Liver (tissue), 9 donors: ENCODE results near the gene CD27. TPM values are rescaled to one million over a fixed set of nuclear protein-coding genes. Genes with fewer than 3 reads are reported as not detected.

Source experiments
- DNase-seq: peaks from one replicate; pipeline ENCODE4 v3.0.0-alpha.2; 2017; ENCODE audit warnings: low spot score
- H3K27ac ChIP-seq, 2 donors: one replicate each; pipeline ENCODE4 v1.7.0; 2013; ENCODE audit warnings: inconsistent platforms in 2 of 2, low read length in 2 of 2, control low read depth in 1 of 2, low read depth in 1 of 2, mild to moderate bottlenecking in 1 of 2
- H3K27me3 ChIP-seq, 4 donors: one replicate each; pipeline versions ENCODE4 v1.6.1 to v1.7.0; 2013; ENCODE audit warnings: low read length in 3 of 4, inconsistent platforms in 1 of 4, mild to moderate bottlenecking in 1 of 4, moderate library complexity in 1 of 4; ENCODE audit not compliant: control insufficient read depth in 4 of 4, insufficient read depth in 4 of 4
- H3K36me3 ChIP-seq, 4 donors: one replicate each; pipeline versions ENCODE4 v1.6.1 to v1.7.0; 2013; ENCODE audit warnings: low read length in 3 of 4, mild to moderate bottlenecking in 3 of 4, low read depth in 1 of 4, moderate library complexity in 1 of 4; ENCODE audit not compliant: control insufficient read depth in 4 of 4, insufficient read depth in 3 of 4
- H3K4me1 ChIP-seq, 4 donors: one replicate each; pipeline versions ENCODE4 v1.6.1 to v1.7.0; 2013; ENCODE audit warnings: low read length in 3 of 4, mild to moderate bottlenecking in 3 of 4, moderate library complexity in 1 of 4; ENCODE audit not compliant: control insufficient read depth in 4 of 4, insufficient read depth in 4 of 4
- H3K4me3 ChIP-seq, 3 donors: one replicate each; pipeline versions ENCODE4 v1.6.1 to v1.7.0; 2013; ENCODE audit warnings: low read length in 3 of 3, control low read depth in 1 of 3, low read depth in 1 of 3, mild to moderate bottlenecking in 1 of 3
- H3K9ac ChIP-seq, 2 donors: one replicate each; pipeline ENCODE4 v1.7.0; 2013; ENCODE audit warnings: low read length in 2 of 2, mild to moderate bottlenecking in 2 of 2, moderate library complexity in 2 of 2, control low read depth in 1 of 2, low read depth in 1 of 2
- H3K9me3 ChIP-seq, 4 donors: one replicate each; pipeline versions ENCODE4 v1.6.1 to v1.7.0; 2013; ENCODE audit warnings: low read length in 3 of 4; ENCODE audit not compliant: control insufficient read depth in 4 of 4
- ATF3 ChIP-seq: IDR thresholded peaks from 2 replicates; pipeline ENCODE4 v1.6.1; 2016; ENCODE audit warnings: antibody characterized with exemption
- EGR1 ChIP-seq, 2 donors: IDR thresholded peaks; 2 replicates each; pipeline ENCODE4 v1.6.1; 2016 to 2018; ENCODE audit warnings: antibody characterized with exemption in 2 of 2, low read depth in 2 of 2
- FOXA1 ChIP-seq: IDR thresholded peaks from 2 replicates; pipeline ENCODE4 v1.6.1; 2016; ENCODE audit warnings: antibody characterized with exemption
- FOXA2 ChIP-seq: IDR thresholded peaks from 2 replicates; pipeline ENCODE4 v1.6.1; 2016; ENCODE audit warnings: antibody characterized with exemption
- GABPA ChIP-seq, 2 donors: IDR thresholded peaks in 1 of 2; conservative IDR thresholded peaks in 1 of 2; 2 replicates each; pipeline ENCODE4 v1.6.1; 2016; ENCODE audit warnings: antibody characterized with exemption in 2 of 2, mild to moderate bottlenecking in 1 of 2, moderate library complexity in 1 of 2
- HNF4A ChIP-seq, 2 donors: conservative IDR thresholded peaks; 2 replicates each; pipeline ENCODE4 v1.6.1; 2016; ENCODE audit warnings: antibody characterized with exemption in 2 of 2, mild to moderate bottlenecking in 2 of 2
- HNF4G ChIP-seq: IDR thresholded peaks from 2 replicates; pipeline ENCODE4 v1.6.1; 2016; ENCODE audit warnings: antibody characterized with exemption
- MAX ChIP-seq: IDR thresholded peaks from 2 replicates; pipeline ENCODE4 v1.6.1; 2016; ENCODE audit warnings: antibody characterized with exemption
- NR2F2 ChIP-seq: IDR thresholded peaks from 2 replicates; pipeline ENCODE4 v1.6.1; 2016; ENCODE audit warnings: antibody characterized with exemption
- RAD21 ChIP-seq, 2 donors: IDR thresholded peaks; 2 replicates each; pipeline ENCODE4 v1.6.1; 2016; ENCODE audit warnings: antibody characterized with exemption in 2 of 2, mild to moderate bottlenecking in 2 of 2
- REST ChIP-seq: IDR thresholded peaks from 2 replicates; pipeline ENCODE4 v1.6.1; 2016; ENCODE audit warnings: antibody characterized with exemption, mild to moderate bottlenecking
- RXRA ChIP-seq, 2 donors: IDR thresholded peaks; 2 replicates each; pipeline ENCODE4 v1.6.1; 2017 to 2018; ENCODE audit warnings: antibody characterized with exemption in 2 of 2, mild to moderate bottlenecking in 1 of 2
- SP1 ChIP-seq: IDR thresholded peaks from 2 replicates; pipeline ENCODE4 v1.6.1; 2018; ENCODE audit warnings: antibody characterized with exemption, mild to moderate bottlenecking
- TAF1 ChIP-seq: conservative IDR thresholded peaks from 2 replicates; pipeline ENCODE4 v1.6.1; 2016; ENCODE audit warnings: antibody characterized with exemption, mild to moderate bottlenecking
- WGBS: extraction: QIAGEN DNeasy Blood & Tissue Kit; methylation state at CpG from one replicate; pipeline ENCODE4 v1.1.7; 2013; 5-methylcytosine and 5-hydroxymethylcytosine counted together
- polyA plus RNA-seq, 2 donors: library from polyadenylated mRNA; stranded (reverse) in 1 of 2; unstranded in 1 of 2; fragments of 200-250 nt in 1 of 2; fragments of >200 nt in 1 of 2; fragmentation: Nextera tagmentation in 1 of 2; extraction: Ambion mirVana in 1 of 2; gene quantifications; one replicate each; pipeline versions ENCODE4 v1.2.1 to v1.2.3, GENCODE V29; 2013 to 2015
- total RNA-seq, 2 donors: library from RNA; depleted of rRNA; stranded (reverse); fragments of >200 nt; gene quantifications; one replicate each; pipeline ENCODE4 v1.2.3, GENCODE V29; 2014
- donor health status: healthy.
- donor health status: healthy.
- donor health status: healthy.
- donor health status: healthy.
- donor health status: healthy.

The CD27 gene
- total and polyA plus RNA-seq, 4 donors, result 0.28 to 2.5 (median 0.62) TPM

GRCh38 chr12:6432991-6433390 is 11.8 kb upstream of the CD27 start:
- no peak for DNase-seq
- Histone ChIP-seq H3K36me3 (no peaks in the 10 kb centered on the region), H3K27ac (no peak overlapping the region), H3K9me3 (no peaks in the 10 kb centered on the region), H3K27me3 (no peaks in the 10 kb centered on the region), H3K4me3 (no peak overlapping the region), H3K9ac (no peak overlapping the region), H3K4me1 (peaks cover 0 to 3% (median 0%) of the 10 kb centered on the region in 4 donors)
- WGBS, result 86% methylated on average over 5 of the region's 5 CpGs
- TF ChIP-seq FOXA2 (no peak), RXRA (IDR thresholded peaks at IDR 0.05) (no peak), ATF3 (no peak), REST (no peak), FOXA1 (no peak)

- no peaks in the 10 kb centered on the region for H3K27me3 ChIP-seq
- no peaks in the 10 kb centered on the region for H3K36me3 ChIP-seq
- H3K27ac ChIP-seq, result no peak overlapping the region
- no peak for TF ChIP-seq HNF4G
- no peak for TF ChIP-seq MAX
- no peak for TF ChIP-seq FOXA2
- no peak for TF ChIP-seq SP1
- 85% methylated on average over 17 of the region's 17 CpGs for WGBS
- H3K9me3 ChIP-seq, result no peaks in the 10 kb centered on the region
- no peak for DNase-seq
- no peak overlapping the region for H3K9ac ChIP-seq
- H3K4me3 ChIP-seq, result no peak overlapping the region
- H3K4me1 ChIP-seq, result peaks cover 0 to 3% (median 0%) of the 10 kb centered on the region in 4 donors
Observed at GRCh38 chr12:6434205-6435140, 10.3 kb upstream of the CD27 start.

- Histone ChIP-seq H3K36me3 (peaks cover 0 to 1% (median 0%) of the 10 kb centered on the region in 4 donors), H3K9me3 (no peaks in the 10 kb centered on the region), H3K4me3 (no peak overlapping the region), H3K9ac (no peak overlapping the region), H3K4me1 (no peaks in the 10 kb centered on the region), H3K27ac (no peak overlapping the region), H3K27me3 (no peaks in the 10 kb centered on the region)
- no peak for DNase-seq
- WGBS, result 90% methylated on average over 13 of the region's 13 CpGs
- no peak for TF ChIP-seq ATF3
- no peak for TF ChIP-seq HNF4A (conservative IDR thresholded peaks at IDR 0.05)
- no peak for TF ChIP-seq RAD21 (IDR thresholded peaks at IDR 0.05)
- no peak for TF ChIP-seq GABPA (IDR thresholded peaks at IDR 0.05 in 1 of 2, conservative IDR thresholded peaks at IDR 0.05 in 1 of 2)
- TF ChIP-seq NR2F2, result no peak
- no peak for TF ChIP-seq EGR1 (IDR thresholded peaks at IDR 0.05; ENCODE audit: low read depth in 2 of 2)
- TF ChIP-seq FOXA1, result no peak
- TF ChIP-seq TAF1, result no peak
- no peak for TF ChIP-seq REST
Observed at GRCh38 chr12:6435961-6436715, 8.6 kb upstream of the CD27 start.
